K562 (cell line): Measurements from ENCODE around the gene PTOV1. TPM values are rescaled to one million over a fixed set of nuclear protein-coding genes. Genes with fewer than 3 reads are reported as not detected.
A peak's percentile ranks its signal among the peaks of the same experiment; 100 is the strongest.

Source experiments
- ARID4B ChIP-seq: sonication (generic); formaldehyde crosslinking; IDR thresholded peaks from 2 replicates; pipeline ENCODE4 v1.8.0; 2022; ENCODE audit warnings: mild to moderate bottlenecking, missing genetic modification reagents
- FOXA3 ChIP-seq, 2 experiments: fragments of 450-650 bp in 1 of 2; sonication (generic) in 1 of 2; formaldehyde crosslinking; IDR thresholded peaks in 1 of 2; conservative IDR thresholded peaks in 1 of 2; 2 replicates each; pipeline versions ENCODE4 v1.4.0 to v1.8.0; 2020 to 2022; ENCODE audit warnings: mild to moderate bottlenecking in 2 of 2, missing genetic modification reagents in 1 of 2
- KLF6 ChIP-seq: fragments of 250-450 bp; sonication (Bioruptor Pico); IDR thresholded peaks from 2 replicates; pipeline ENCODE4 v1.4.0; 2020; ENCODE audit warnings: mild to moderate bottlenecking, moderate library complexity, borderline replicate concordance
- MEF2A ChIP-seq: IDR thresholded peaks from 2 replicates; pipeline ENCODE4 v1.6.1; 2011; ENCODE audit warnings: low read depth, mild to moderate bottlenecking, low read length, moderate library complexity; ENCODE audit not compliant: control insufficient read depth
- TSC22D4 ChIP-seq: fragments of 450-650 bp; IDR thresholded peaks from 2 replicates; pipeline ENCODE4 v1.6.1; 2016; ENCODE audit warnings: missing genetic modification characterization, missing biosample characterization, control low read depth
- ZNF217 ChIP-seq: sonication (generic); formaldehyde crosslinking; IDR thresholded peaks from 2 replicates; pipeline ENCODE4 v1.8.0; 2022; ENCODE audit warnings: mild to moderate bottlenecking, missing genetic modification reagents
- polyA plus RNA-seq, 8 experiments: library from polyadenylated mRNA; depleted of rRNA in 4 of 8; stranded (reverse) in 5 of 8; unstranded in 3 of 8; fragments of >200 nt; fragmentation: Nextera tagmentation in 2 of 8; fragmentation: Illumina TruSeq in 1 of 8; extraction: Ambion mirVana in 2 of 8; extraction: Trizol in 1 of 8; gene quantifications; 2 replicates each; pipeline versions ENCODE4 v1.2.1 to v1.2.3, GENCODE V29; 2011 to 2014; ENCODE audit warnings: inconsistent platforms in 1 of 8, missing spikeins in 1 of 8
- total RNA-seq, 7 experiments: library from RNA; depleted of rRNA in 6 of 7; stranded (reverse); fragments of >200 nt in 6 of 7; fragmentation: Illumina TruSeq in 2 of 7; extraction: Trizol in 2 of 7; gene quantifications; 2 replicates each; pipeline versions ENCODE4 v1.2.1 to v1.2.3, GENCODE V29; 2011 to 2021; ENCODE audit warnings: low replicate concordance in 1 of 7
- TF ChIP-seq, protein P1 (sequence below): sonication (generic); formaldehyde crosslinking; IDR thresholded peaks from 2 replicates; pipeline ENCODE4 v1.8.0; 2022; ENCODE audit warnings: mild to moderate bottlenecking, missing genetic modification reagents, borderline replicate concordance
- TF ChIP-seq, protein P2 (sequence below): fragments of 450-650 bp; IDR thresholded peaks from 2 replicates; pipeline ENCODE4 v1.6.1; 2018; ENCODE audit not compliant: partially characterized antibody
- TF ChIP-seq, protein P3 (sequence below): sonication (generic); formaldehyde crosslinking; IDR thresholded peaks from 2 replicates; pipeline ENCODE4 v1.8.0; 2022; ENCODE audit warnings: missing genetic modification reagents, mild to moderate bottlenecking, borderline replicate concordance
- TF ChIP-seq, protein P4 (sequence below): sonication (generic); formaldehyde crosslinking; IDR thresholded peaks from 2 replicates; pipeline ENCODE4 v1.4.0; 2020; ENCODE audit warnings: mild to moderate bottlenecking, missing genetic modification reagents

PTOV1 gene
- total and polyA plus RNA-seq, 9 of the 15 experiments (the other 6 are each of a cell fraction or from before 2014, with no cell fraction given), result 4.9 to 169 (median 43.5) TPM

- TF ChIP-seq, protein P1, sequence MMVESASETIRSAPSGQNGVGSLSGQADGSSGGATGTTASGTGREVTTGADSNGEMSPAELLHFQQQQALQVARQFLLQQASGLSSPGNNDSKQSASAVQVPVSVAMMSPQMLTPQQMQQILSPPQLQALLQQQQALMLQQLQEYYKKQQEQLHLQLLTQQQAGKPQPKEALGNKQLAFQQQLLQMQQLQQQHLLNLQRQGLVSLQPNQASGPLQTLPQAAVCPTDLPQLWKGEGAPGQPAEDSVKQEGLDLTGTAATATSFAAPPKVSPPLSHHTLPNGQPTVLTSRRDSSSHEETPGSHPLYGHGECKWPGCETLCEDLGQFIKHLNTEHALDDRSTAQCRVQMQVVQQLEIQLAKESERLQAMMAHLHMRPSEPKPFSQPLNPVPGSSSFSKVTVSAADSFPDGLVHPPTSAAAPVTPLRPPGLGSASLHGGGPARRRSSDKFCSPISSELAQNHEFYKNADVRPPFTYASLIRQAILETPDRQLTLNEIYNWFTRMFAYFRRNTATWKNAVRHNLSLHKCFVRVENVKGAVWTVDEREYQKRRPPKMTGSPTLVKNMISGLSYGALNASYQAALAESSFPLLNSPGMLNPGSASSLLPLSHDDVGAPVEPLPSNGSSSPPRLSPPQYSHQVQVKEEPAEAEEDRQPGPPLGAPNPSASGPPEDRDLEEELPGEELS (CRISPR knock-in tag), result peak; percentile 99
- peak; percentile 44; the same call in 1 of the 2 replicates for TF ChIP-seq KLF6 (CRISPR knock-in tag)
- no peak for TF ChIP-seq TSC22D4 (tag)
- TF ChIP-seq, protein P2, sequence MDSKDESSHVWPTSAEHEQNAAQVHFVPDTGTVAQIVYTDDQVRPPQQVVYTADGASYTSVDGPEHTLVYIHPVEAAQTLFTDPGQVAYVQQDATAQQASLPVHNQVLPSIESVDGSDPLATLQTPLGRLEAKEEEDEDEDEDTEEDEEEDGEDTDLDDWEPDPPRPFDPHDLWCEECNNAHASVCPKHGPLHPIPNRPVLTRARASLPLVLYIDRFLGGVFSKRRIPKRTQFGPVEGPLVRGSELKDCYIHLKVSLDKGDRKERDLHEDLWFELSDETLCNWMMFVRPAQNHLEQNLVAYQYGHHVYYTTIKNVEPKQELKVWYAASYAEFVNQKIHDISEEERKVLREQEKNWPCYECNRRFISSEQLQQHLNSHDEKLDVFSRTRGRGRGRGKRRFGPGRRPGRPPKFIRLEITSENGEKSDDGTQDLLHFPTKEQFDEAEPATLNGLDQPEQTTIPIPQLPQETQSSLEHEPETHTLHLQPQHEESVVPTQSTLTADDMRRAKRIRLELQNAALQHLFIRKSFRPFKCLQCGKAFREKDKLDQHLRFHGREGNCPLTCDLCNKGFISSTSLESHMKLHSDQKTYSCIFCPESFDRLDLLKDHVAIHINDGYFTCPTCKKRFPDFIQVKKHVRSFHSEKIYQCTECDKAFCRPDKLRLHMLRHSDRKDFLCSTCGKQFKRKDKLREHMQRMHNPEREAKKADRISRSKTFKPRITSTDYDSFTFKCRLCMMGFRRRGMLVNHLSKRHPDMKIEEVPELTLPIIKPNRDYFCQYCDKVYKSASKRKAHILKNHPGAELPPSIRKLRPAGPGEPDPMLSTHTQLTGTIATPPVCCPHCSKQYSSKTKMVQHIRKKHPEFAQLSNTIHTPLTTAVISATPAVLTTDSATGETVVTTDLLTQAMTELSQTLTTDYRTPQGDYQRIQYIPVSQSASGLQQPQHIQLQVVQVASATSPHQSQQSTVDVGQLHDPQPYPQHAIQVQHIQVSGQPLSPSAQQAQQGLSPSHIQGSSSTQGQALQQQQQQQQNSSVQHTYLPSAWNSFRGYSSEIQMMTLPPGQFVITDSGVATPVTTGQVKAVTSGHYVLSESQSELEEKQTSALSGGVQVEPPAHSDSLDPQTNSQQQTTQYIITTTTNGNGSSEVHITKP, result peak; percentile 56
- TF ChIP-seq MEF2A, result no peak
- TF ChIP-seq, protein P3, sequence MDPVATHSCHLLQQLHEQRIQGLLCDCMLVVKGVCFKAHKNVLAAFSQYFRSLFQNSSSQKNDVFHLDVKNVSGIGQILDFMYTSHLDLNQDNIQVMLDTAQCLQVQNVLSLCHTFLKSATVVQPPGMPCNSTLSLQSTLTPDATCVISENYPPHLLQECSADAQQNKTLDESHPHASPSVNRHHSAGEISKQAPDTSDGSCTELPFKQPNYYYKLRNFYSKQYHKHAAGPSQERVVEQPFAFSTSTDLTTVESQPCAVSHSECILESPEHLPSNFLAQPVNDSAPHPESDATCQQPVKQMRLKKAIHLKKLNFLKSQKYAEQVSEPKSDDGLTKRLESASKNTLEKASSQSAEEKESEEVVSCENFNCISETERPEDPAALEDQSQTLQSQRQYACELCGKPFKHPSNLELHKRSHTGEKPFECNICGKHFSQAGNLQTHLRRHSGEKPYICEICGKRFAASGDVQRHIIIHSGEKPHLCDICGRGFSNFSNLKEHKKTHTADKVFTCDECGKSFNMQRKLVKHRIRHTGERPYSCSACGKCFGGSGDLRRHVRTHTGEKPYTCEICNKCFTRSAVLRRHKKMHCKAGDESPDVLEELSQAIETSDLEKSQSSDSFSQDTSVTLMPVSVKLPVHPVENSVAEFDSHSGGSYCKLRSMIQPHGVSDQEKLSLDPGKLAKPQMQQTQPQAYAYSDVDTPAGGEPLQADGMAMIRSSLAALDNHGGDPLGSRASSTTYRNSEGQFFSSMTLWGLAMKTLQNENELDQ (CRISPR knock-in tag), result peak; percentile 97
- TF ChIP-seq FOXA3 (CRISPR knock-in tag; conservative IDR thresholded peaks at IDR 0.05 in 1 of 2, IDR thresholded peaks at IDR 0.05 in 1 of 2), result peak in 1 of 2 experiments; percentile 96; a peak in 2 of 4 replicates
- TF ChIP-seq ARID4B (CRISPR knock-in tag), result peak; percentile 99
- TF ChIP-seq, protein P4, sequence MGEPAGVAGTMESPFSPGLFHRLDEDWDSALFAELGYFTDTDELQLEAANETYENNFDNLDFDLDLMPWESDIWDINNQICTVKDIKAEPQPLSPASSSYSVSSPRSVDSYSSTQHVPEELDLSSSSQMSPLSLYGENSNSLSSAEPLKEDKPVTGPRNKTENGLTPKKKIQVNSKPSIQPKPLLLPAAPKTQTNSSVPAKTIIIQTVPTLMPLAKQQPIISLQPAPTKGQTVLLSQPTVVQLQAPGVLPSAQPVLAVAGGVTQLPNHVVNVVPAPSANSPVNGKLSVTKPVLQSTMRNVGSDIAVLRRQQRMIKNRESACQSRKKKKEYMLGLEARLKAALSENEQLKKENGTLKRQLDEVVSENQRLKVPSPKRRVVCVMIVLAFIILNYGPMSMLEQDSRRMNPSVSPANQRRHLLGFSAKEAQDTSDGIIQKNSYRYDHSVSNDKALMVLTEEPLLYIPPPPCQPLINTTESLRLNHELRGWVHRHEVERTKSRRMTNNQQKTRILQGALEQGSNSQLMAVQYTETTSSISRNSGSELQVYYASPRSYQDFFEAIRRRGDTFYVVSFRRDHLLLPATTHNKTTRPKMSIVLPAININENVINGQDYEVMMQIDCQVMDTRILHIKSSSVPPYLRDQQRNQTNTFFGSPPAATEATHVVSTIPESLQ, result peak; percentile 100
- TF ChIP-seq ZNF217 (CRISPR knock-in tag), result 0 out of 2 replicates have a peak, but pooled peaks have one; percentile 9
Observed at GRCh38 chr19:49889687-49890348, 38.9 kb downstream of the PTOV1 start (continued).
